Activated naive CD4-positive, alpha-beta T cell treated with anti-CD3 and anti-CD28 coated beads, Interleukin-2, amount 50 U/mL, for 72 hours (primary cell): ENCODE data around the gene ARFGAP3. TPM values are rescaled to one million over a fixed set of nuclear protein-coding genes. Genes with fewer than 3 reads are reported as not detected.

Experiments used
- ATAC-seq, 2 donors: fragments of 150-1000 bp; cut with Tn5 transposase; 2 replicates each; pipeline ENCODE4 v1.10.0; 2021; ENCODE audit warnings: mild to moderate bottlenecking in 2 of 2, moderate library complexity in 2 of 2
- DNase-seq, 2 donors: peaks; one replicate each; pipeline ENCODE4 v3.0.0; 2021 to 2022; ENCODE audit warnings: low spot score in 2 of 2
- H3K27ac Mint-ChIP-seq, 2 donors: one replicate each; pipeline ENCODE4 v1.8.0; 2022; ENCODE audit warnings: mild to moderate bottlenecking in 2 of 2, mixed read lengths in 2 of 2
- H3K36me3 Mint-ChIP-seq, 2 donors: one replicate each; pipeline ENCODE4 v1.8.0; 2022; ENCODE audit warnings: mixed read lengths in 2 of 2
- H3K9me3 Mint-ChIP-seq, 2 donors: one replicate each; pipeline ENCODE4 v1.8.0; 2022; ENCODE audit warnings: mixed read lengths in 2 of 2
- total RNA-seq, 2 donors: library from RNA; stranded (reverse); gene quantifications; one replicate each; pipeline ENCODE4 v1.2.3, GENCODE V29; 2022

The ARFGAP3 gene
- total RNA-seq, 2 donors from 2014 or later, result 23.3 to 47.3 TPM

DNA sequence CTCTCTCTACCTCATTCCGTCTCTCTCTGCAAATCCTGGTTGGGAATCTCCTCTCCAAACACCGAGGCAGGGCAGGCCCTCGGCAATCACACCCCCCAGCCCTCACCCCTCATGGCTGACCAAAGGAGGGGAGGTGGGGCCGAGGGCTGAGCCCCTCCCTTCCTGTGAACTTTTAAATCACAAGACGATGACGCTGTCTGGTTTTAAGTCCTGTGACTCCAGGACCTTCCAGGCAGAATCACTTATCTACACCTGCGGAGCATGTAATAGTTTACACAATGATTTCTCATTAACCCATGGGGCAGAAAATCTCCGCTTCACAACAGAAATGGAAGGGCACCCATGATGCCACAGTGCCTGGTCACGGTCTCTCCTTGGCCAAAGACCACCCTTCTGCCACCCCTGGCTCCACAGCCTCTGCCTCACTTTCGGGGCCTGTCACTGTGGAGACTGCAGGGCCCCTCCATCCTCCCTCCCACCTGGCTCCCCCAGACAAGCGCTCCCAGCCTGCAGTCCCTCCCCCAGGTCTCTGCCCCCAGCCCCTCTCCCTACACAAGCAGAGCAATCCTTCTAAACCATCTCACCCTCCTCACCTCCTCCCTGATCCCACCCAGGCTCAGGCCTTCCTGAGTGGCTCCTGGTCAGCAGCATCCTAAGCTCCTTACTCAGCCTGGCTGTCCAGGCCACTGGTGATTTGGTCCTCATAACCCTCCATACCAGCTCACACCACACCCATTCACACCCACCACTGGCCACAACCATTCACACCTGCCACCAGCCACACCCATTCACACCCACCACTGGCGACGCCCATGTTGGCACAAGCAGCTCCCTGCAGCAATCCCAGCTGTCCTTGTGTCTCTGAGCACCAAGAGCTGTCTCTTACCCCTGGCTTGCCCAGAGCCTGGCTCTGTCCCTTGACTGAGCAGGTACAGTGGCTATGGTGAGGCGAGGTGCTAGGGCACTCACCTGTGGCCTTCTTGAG is 30.7 kb upstream of the ARFGAP3 start:
- no peaks in the 10 kb centered on the region for H3K36me3 Mint-ChIP-seq
- no peaks in the 10 kb centered on the region for H3K9me3 Mint-ChIP-seq
- DNase-seq, result no peak
- H3K27ac Mint-ChIP-seq, result peak overlapping the region in 1 of 2 donors; percentile 94
- ATAC-seq, result no peak

DNA sequence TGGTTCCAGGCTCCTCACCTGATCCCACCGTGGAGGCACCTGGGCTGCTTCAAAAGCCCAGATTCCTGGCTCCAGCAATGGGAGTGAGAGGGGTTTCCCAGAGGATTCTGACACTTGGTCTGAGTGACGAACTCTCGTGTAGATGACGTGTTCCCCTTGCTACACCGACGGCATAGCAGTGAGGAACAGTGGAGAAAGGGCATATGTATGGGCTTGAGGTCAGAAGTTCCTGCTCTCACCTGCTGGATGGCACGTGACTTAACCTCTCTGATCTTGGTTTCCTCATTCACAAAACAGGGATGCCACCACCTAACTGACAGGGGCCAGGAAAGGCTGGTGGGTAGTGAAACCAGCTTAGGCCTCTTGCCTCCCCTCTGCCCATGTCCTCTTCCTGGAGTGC is 30.0 kb upstream of the ARFGAP3 start:
- Mint-ChIP-seq H3K36me3 (no peaks in the 10 kb centered on the region), H3K9me3 (no peaks in the 10 kb centered on the region), H3K27ac (peak overlapping the region in 1 of 2 donors; percentile 94)
- DNase-seq (no peak), ATAC-seq (no peak)

DNA sequence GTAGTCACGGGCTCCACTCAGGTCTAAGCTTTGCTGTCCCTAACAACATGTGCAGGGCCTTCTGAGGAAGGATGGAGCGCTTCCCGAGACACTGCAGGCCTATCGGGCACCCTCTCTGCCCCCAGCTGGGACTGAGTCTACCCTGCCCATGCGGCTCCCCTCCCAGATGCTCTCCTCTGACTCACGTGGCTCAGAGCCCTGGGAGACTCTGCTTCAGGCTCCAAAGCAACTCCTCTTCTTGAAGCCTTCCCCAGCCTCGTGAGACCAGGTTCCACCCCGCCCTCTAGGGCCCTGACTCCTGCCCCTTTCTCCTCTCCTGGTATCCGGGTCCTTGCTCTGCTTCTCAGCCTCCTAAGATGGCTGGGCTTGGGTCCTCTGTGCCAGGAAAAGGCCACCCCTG is 28.4 kb upstream of the ARFGAP3 start:
- Mint-ChIP-seq H3K27ac (peak overlapping the region in 1 of 2 donors; percentile 29), H3K9me3 (no peaks in the 10 kb centered on the region), H3K36me3 (no peaks in the 10 kb centered on the region)
- DNase-seq (no peak), ATAC-seq (no peak)

DNA sequence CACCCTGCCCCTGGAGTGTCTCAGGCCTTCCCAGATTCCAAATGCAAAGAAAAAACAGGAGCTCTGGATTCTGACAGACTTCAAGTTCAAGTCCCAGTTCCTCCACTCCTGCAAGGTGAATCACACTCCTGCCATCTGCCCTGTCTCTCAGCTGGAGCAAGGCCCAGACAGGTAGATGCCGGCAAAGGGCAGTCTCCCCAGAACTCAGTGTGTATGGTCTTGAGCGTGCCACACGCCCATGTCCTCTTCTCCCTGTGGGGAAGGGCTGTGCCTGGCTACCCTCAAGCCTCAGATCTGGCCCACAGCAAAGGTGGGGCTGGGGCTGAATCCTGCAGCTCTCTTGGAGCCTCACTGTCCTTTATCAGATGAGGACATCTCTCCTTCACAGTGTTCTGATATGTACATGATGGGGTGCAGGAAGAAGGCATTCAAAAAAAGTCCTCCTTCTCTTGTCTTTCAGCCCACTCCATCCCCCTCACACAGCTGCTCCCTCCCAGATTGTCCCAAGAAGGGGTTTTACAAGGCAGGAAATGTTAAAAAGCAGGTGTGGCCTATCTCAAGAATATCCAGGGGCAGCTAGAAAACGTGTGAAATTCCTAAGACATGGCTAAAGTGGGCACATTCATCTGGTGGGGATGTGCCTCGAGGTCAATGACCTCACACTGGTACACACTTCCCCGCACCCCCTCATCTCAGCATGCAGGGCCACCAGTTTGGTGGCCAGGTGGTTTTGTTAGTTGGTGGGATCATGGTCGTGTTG is 27.7 kb upstream of the ARFGAP3 start:
- Mint-ChIP-seq H3K36me3 (no peaks in the 10 kb centered on the region), H3K27ac (no peak overlapping the region), H3K9me3 (no peaks in the 10 kb centered on the region)
- DNase-seq (no peak), ATAC-seq (no peak)

DNA sequence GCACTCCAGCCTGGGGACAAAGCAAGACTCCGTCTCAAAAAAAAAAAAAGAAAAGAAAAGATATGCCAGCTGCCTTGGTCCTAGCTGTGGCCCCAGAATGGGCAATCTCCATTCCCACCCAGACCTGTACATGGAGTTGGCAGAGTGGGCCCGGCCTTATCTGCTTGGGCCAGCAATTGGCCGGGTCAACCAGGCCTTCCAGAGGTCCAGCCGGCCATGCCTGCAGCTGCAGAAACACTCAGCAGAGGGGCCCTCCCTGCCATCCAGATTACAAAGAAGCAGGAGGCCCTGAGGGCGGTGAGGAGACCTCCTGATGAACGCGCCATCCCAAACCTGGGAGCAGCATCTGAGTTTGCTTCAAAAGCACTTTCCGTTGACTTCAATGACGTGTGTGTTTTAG is 26.9 kb upstream of the ARFGAP3 start:
- DNase-seq, result no peak
- Mint-ChIP-seq H3K9me3 (no peaks in the 10 kb centered on the region), H3K27ac (peak overlapping the region in 1 of 2 donors; percentile 57), H3K36me3 (no peaks in the 10 kb centered on the region)
- ATAC-seq, result no peak

DNA sequence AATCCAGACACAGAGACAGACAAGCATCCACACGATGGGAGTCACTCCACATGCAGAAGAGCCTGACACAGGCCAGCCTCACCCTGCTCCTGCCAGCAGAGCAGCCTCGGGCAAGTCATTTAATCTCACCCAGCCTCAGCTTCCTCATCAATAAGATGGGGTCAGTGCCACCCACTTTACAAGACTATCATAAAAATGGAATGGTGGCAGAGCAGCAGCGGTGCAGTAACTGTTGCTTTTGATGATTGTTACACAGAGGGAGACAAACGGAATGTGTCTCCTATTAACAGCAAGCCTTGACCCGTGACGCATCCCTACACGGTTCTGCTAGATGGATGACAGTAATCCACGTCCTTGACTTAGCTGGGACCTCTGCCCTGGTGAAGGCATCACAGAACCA is 26.0 kb upstream of the ARFGAP3 start:
- Mint-ChIP-seq H3K36me3 (no peaks in the 10 kb centered on the region), H3K27ac (peak overlapping the region; percentile 57 to 77), H3K9me3 (no peaks in the 10 kb centered on the region)
- DNase-seq (no peak), ATAC-seq (no peak)

DNA sequence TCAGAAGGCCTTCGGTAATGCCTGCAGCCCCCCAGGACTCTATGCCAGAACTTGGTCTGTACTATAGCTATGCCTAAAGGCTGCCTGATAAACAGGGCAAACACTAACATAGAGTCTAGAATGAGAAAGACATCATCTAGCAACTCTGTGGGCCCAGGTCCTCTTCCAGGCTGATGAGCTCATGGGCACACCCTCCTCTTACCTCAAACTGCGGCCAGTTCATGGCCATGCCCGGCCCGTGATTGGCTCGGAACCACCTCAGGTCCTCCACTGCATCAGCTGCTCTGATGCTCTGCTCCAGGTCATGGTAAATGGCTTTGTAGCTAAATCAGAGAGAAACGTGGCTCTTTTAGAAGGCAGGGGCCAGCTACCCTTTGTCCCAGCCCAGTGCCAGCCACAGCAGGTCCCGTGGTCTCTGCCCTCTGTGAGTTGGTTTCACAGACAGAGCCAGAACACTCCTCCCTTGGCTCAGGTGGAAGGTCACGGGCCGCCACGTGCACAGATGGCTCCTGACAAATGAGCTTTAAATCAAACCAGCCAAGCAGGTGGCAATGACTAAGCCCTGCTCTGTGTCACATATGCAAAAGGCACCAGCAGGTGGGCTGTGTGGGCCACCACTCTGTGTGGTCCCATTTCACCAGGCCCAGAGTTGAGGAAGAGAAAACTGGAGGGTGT is 25.0 kb upstream of the ARFGAP3 start:
- DNase-seq, result no peak
- Mint-ChIP-seq H3K27ac (no peak overlapping the region), H3K9me3 (no peaks in the 10 kb centered on the region), H3K36me3 (no peaks in the 10 kb centered on the region)
- no peak for ATAC-seq

DNA sequence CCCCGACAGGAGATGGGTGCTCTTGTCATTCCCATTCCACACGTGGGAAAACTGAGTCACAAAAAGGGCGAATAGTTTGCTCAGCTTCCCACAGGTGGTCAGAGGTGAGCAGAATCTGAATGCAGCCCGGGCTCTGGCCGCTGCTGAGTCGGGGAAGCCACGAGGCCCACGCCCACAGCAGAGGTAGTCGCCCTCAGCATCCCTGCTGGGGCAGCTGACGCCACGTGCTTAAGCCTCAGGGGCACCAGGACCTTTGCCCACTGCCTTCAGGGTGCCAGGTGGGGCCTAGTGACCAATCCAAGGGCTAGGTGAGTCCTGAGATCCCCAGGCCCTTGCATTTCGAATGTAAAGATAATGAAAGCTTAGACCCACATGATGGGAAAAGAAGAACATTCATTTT is 24.2 kb upstream of the ARFGAP3 start:
- H3K9me3 Mint-ChIP-seq, result no peaks in the 10 kb centered on the region
- no peak for ATAC-seq
- DNase-seq, result no peak
- H3K27ac Mint-ChIP-seq, result no peak overlapping the region
- no peaks in the 10 kb centered on the region for H3K36me3 Mint-ChIP-seq

DNA sequence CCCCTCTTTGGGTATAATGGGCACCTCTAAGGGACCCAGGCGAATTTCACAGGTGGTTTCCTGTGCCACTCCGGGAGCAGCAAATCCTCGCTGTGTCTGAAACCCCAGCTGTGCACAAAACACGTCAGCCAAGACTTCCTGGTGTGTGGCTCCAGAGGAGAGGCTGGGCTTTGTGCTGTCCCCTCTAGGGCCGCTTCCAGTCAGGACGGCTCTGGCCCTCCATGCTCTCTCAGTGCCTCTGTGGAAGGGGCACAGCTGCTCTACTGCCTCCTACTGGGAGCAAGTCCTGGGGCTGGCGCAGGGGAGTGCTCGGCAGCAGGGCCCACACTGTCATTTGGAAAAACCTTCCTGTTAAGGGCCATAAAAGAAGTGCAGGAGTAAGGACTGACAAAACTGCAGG is 23.7 kb upstream of the ARFGAP3 start:
- H3K9me3 Mint-ChIP-seq, result no peaks in the 10 kb centered on the region
- DNase-seq (no peak), ATAC-seq (no peak)
- no peak overlapping the region for H3K27ac Mint-ChIP-seq
- H3K36me3 Mint-ChIP-seq, result no peaks in the 10 kb centered on the region

DNA sequence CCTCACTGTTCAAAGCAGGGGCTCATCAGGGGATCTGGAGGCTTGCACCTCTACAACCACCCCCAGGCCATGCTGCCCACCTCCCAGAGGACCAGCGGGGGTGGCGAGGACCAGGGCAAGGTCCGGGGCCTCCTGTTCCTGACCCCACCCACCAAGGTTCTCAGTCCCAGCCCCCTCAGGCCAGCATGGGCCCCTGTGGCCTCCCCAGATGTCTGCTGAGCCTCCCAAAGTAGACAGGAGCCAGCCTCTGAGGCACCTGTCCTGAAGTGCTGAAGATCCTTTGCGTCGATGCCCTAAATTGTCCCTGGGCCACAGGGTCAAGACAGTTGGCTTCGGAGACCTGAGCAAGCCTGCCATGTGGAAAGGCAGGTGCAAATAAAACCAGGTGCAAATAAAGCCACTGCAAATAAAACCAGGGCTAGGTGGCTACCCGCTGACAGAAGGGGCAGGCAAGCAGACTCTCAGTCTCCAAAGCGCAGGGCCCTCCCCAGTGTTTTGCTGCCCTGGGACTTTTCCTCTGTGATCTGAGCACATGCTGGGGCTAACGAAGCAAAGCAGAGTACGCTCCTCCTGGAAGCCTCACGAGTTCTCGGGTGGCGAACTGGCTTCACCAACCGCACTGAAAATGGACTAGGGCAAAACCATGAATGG is 22.4 kb upstream of the ARFGAP3 start:
- Mint-ChIP-seq H3K27ac (peak overlapping the region in 1 of 2 donors; percentile 89), H3K36me3 (no peaks in the 10 kb centered on the region), H3K9me3 (no peaks in the 10 kb centered on the region)
- ATAC-seq (no peak), DNase-seq (no peak)

DNA sequence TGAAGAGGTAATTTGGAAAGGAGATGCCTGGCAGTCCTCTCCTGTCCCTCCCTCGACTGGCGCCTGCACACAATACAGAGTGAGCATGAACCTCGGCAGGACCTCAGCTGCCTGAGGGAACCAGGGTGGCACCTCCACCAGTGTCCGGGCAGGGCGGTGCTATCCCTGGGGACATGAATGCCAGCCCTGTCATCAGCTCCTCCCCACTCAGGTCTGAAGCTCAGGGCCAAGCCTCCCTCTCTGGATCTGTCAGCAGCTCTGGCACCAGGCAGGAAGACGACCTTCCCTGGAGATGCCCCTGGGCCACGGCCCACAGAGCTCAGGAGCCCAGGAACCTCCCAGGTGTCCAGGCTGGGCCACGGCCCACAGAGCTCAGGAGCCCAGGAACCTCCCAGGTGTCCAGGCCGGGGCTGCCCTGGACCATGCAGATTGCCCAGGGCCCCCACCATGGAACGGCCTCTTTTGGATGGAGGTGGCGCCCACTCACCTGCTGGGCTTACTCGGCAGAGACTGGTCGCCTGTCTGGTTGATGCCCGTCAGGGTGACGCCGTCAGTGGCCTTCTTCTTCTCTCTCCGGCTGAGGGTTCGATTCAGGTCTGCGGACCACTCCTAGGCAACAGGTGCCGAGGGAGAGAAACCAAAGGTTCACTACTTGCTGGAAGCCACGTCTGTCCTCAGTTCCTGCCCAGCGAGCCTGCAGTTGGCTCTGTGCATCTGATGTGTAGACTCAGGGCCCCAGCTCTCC is 21.7 kb upstream of the ARFGAP3 start:
- no peaks in the 10 kb centered on the region for H3K36me3 Mint-ChIP-seq
- no peak for ATAC-seq
- H3K9me3 Mint-ChIP-seq, result no peaks in the 10 kb centered on the region
- H3K27ac Mint-ChIP-seq, result peak overlapping the region; percentile 44 to 77
- DNase-seq, result no peak

DNA sequence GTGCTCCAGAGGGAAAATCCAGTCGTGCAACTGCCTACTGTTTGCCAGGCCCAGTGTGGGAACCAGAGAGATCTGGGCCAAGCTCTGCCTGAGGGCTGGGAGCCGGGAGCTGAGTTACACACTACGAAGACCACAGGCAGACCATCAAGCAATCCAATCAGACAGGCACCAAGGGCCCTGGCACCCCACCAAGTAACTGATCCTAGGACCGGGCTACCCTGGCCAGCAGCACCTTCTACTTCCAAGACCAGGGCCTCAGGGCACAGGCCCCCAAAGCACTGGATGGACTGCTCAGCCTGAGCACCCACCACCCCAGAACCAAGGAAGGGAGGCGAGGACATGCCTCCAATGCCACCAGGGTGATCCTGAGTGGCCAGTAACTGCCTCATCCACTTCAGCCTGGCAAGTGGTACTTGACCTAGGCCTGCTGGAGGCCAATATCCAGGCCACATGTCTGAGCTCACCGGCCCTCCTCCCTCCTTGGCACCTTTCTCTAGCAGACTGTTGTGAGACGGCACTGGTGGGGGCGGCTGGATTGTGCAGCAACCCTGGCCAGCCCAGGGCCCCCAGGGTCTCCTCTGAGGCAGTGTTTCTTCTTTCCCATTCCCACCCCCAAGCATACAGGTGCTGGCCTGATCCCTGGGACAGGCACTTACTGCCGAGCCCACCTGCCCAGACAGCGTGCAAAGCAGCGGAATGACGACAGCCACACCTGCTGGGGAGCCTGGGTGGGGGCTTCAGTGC is 20.7 kb upstream of the ARFGAP3 start:
- no peak overlapping the region for H3K27ac Mint-ChIP-seq
- ATAC-seq, result no peak
- DNase-seq, result no peak
- no peaks in the 10 kb centered on the region for H3K36me3 Mint-ChIP-seq
- no peaks in the 10 kb centered on the region for H3K9me3 Mint-ChIP-seq

DNA sequence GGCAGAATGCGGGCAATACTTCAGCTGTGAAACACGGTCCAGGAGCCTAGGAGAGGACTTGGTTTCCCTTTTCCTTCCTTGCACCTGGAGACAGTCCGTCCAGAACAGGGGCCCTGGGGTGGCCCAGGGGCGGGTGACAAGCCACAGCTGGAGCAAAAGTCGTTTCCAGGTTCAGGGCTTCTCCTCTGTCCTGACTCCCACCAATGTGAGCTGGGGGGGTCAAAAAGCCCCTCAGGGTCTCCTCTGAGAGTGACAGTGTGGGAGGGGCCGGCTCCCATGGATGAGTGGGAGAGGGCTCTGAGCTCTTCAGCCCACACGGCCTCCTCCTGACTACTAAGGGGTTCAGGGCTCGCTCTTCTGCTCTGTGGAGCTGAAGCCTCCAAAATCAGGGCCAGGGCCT is 20.1 kb upstream of the ARFGAP3 start:
- no peak overlapping the region for H3K27ac Mint-ChIP-seq
- ATAC-seq, result no peak
- no peaks in the 10 kb centered on the region for H3K36me3 Mint-ChIP-seq
- no peaks in the 10 kb centered on the region for H3K9me3 Mint-ChIP-seq
- no peak for DNase-seq

DNA sequence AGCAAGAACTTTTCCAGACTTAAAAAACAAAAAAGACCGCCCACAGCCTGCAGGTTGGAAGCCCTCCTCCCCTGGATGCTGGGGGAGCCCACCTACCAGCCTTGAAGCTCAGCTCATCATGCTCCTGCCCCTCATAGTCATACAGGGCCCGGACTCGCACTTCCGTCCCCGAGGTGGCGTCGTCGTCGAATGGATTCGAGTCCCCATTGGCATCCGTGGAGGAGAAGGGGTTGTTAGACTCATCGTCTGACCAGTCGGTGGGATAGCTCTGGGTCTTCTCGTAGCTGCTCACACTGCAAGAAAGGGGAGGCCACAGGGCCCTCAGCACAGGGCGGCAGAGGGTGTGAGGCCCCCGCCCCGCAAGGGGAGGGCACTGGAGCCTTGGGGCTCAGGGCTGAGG is 19.0 kb upstream of the ARFGAP3 start:
- H3K27ac Mint-ChIP-seq, result no peak overlapping the region
- H3K9me3 Mint-ChIP-seq, result no peaks in the 10 kb centered on the region
- DNase-seq (no peak), ATAC-seq (no peak)
- H3K36me3 Mint-ChIP-seq, result no peaks in the 10 kb centered on the region

DNA sequence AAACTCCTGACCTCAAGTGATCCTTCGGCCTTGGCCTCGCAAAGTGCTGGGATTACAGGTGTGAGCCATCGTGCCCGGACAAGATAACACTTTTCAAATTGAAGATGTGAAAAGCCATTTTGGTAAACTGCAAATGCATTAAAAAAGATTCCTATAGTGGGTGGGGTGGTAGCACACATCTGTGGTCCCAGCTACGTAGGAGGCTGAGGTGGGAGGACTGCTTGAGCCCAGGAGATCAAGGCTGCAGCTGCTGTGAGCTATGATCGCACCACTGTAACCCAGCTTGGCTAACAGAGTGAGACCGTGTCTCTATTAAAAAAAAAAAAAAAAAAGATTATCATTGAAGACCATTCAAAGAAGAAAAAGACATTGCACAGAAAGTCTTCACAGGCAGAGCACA is 16.9 kb upstream of the ARFGAP3 start:
- H3K36me3 Mint-ChIP-seq, result no peaks in the 10 kb centered on the region
- ATAC-seq (no peak), DNase-seq (no peak)
- no peaks in the 10 kb centered on the region for H3K9me3 Mint-ChIP-seq
- H3K27ac Mint-ChIP-seq, result peak overlapping the region in 1 of 2 donors; percentile 36
